Esophagus muscularis mucosa (tissue), 4 donors: ENCODE measurements around the gene FKBP8.

Source experiments
- EP300 ChIP-seq: sonication (generic); formaldehyde crosslinking; IDR thresholded peaks from one replicate; pipeline ENCODE4 v1.6.1; 2017; ENCODE audit warnings: antibody characterized with exemption
- POLR2A ChIP-seq: fragments of 450-650 bp; IDR thresholded peaks from one replicate; pipeline ENCODE4 v1.6.1; 2017; ENCODE audit warnings: antibody characterized with exemption, moderate library complexity, mild to moderate bottlenecking, low read depth
- POLR2AphosphoS5 ChIP-seq, 2 donors: sonication (generic); formaldehyde crosslinking; IDR thresholded peaks; one replicate each; pipeline ENCODE4 v1.6.1; 2017; ENCODE audit warnings: antibody characterized with exemption in 2 of 2
- TF ChIP-seq, protein P1 (sequence below), 3 experiments: fragments of 200-600 bp in 2 of 3; fragments of 450-650 bp in 1 of 3; sonication (generic) in 2 of 3; IDR thresholded peaks; one replicate each; pipeline ENCODE4 v1.5.1; 2017 to 2019; ENCODE audit warnings: antibody characterized with exemption in 3 of 3, mild to moderate bottlenecking in 2 of 3, moderate library complexity in 1 of 3

DNA sequence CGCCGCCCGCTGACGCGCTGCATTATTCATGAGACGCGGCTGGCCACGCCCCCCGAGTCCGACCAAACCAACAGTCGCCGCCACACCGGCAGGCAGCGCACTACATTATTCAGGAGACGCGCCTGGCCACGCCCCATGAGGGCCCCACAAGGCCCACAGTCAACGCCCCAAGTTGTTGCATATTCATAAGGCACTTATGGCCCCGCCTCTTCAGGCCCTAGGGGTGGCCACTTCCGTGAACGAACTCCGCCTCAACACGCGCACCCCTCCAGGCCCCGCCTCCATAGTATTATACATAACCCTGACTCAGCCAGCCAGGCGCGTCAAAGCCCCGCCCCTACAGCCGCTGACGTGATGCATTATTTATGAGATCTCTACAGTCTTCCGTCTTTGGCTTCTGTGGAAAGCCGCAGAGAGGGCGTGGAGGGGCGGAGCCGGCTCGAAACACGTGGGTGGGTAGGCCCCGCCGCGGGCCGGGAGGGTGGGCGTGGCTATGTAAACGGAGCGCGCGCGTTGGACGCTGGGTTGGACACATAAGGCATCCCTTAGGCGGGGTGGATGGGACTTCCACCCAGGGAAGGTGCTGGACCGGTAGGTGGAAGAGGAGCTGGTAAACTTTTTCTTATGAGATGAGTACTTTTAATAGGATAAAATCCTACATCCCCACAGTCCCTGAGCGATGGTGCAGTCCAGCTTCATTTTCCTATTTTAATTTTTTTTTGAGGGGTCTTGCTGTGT is 21.1 kb downstream of the FKBP8 start:
- TF ChIP-seq POLR2A (no peak), POLR2AphosphoS5 (IDR thresholded peaks at IDR 0.05) (peak; percentile 61 to 88), EP300 (no peak)
- TF ChIP-seq, protein P1, sequence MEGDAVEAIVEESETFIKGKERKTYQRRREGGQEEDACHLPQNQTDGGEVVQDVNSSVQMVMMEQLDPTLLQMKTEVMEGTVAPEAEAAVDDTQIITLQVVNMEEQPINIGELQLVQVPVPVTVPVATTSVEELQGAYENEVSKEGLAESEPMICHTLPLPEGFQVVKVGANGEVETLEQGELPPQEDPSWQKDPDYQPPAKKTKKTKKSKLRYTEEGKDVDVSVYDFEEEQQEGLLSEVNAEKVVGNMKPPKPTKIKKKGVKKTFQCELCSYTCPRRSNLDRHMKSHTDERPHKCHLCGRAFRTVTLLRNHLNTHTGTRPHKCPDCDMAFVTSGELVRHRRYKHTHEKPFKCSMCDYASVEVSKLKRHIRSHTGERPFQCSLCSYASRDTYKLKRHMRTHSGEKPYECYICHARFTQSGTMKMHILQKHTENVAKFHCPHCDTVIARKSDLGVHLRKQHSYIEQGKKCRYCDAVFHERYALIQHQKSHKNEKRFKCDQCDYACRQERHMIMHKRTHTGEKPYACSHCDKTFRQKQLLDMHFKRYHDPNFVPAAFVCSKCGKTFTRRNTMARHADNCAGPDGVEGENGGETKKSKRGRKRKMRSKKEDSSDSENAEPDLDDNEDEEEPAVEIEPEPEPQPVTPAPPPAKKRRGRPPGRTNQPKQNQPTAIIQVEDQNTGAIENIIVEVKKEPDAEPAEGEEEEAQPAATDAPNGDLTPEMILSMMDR (IDR thresholded peaks at IDR 0.05) = peak in 2 of 3 experiments; percentile 6 to 26
